ENCODE data around the gene CERS2. TPM values are rescaled to one million over a fixed set of nuclear protein-coding genes. Genes with fewer than 3 reads are reported as not detected.

CERS2 gene
- total RNA-seq, 2 experiments from 2014 or later = 153 TPM

DNA sequence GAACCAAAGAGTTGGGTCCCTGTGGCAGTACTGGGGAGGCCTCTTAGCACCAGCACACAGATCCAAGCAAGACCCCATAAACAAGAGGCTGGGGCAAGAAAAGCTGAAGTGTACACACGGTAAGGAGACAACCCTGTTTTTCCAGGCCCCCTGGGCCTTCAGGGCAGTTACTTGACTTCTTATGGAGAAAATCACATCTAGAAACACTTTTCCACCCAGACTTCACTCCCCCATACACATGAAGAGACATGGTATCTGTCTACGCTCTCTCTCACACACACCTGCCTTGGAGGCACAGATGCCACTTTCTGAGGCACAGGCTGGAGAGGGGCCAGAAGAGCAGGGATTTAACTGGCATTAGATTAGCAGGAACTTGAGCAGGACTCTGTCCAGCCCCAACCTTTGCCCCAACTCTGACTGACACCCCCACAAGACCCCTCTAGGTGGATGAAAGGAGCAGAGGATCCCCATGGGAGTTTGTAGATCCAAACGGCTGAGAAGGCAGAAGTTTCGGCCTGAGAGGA lies 2.2 kb downstream of the CERS2 start:
- Mint-ChIP-seq H3K36me3 (peaks cover 11% of the 10 kb centered on the region), H3K9me3 (no peaks in the 10 kb centered on the region), H3K27me3 (peaks cover 2% of the 10 kb centered on the region), H3K4me1 (peaks cover 53% of the 10 kb centered on the region), H3K27ac (peak overlapping the region; percentile 82), H3K4me3 (peak overlapping the region; percentile 90)
- DNase-seq (no peak), ATAC-seq (ENCODE audit: low read depth) (no peak)
- POLR2A ChIA-PET = no interaction called here

DNA sequence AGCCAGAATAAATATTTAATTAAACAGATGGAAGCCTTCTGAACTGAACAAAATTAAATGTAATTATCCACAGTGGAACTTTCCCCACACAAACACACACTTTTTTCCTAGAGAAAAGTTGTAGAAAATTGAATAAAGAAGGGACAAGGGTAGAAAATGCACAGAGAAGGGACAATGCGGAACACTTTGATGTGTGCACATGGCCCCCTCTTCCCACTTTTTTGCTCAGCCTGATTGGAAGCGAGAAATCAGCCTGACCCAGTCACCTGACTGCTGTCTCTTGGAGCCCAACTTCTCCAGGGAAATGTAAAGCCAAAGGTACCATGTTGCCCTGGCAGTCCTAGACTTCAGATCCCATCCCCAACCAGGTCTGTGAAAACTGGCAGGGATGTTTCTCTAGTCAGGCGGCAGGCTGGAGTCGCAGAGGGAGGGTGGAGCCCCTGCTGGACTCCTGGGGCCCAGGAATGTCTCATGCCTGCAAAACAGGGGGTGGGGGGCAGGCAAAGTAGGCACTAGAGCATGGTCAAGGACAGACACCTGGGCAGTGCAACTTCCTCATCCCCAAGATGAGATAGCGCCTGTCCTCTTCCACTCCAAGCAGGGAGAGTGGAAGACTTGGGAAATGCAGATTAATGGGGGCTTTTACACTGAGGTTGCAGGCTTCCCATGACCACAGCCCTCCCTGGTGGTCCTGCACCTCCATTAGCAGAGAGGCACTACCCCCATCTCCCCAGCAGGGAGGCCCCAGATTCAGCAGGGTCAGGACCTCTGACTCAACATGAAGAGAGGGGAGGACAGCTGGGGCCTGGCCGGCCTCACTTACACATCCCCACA lies 2.8 kb downstream of the CERS2 start:
- peak overlapping the region; percentile 90 for H3K4me3 Mint-ChIP-seq
- POLR2A ChIA-PET = no interaction called here

DNA sequence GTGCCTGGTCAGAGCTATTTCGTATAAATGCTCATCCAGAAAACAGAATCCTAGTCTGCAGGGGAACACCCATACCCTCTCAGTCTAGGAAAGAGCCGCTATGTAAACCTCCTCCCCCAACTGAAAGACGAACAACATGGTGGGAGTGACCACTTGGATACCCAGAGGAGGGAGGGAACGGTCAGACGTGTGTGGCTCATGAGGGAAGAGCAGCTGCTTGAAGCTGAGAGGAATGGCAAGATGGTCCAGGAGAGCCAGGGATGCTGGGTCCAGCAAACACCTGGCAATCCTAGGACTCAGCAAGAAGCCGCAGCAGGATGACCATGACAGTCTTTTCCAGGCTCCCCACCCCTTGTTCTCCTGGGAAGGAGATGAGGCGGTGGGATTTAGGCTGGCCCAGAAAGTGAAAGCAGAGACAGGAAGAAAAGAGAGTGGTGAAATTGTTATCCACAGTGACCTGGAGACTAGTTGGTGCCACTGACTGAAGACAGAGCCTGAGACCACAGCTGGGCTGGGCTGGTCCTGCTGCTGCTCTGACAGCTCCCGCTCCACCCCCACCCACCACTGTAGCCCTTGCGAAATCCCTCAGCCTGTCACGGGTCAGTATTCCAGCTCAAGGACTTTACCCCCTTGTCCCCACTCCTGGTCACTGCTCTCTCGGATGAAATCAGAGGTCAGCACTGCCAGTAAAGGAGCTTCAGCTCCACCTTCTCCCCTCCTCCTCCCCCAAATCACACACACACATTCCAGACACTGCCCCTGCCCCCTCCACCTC lies 3.6 kb downstream of the CERS2 start:
- Mint-ChIP-seq H3K4me1 (peaks cover 42% of the 10 kb centered on the region), H3K4me3 (peak overlapping the region; percentile 9), H3K9me3 (no peaks in the 10 kb centered on the region), H3K27ac (peak overlapping the region; percentile 76), H3K36me3 (peaks cover 19% of the 10 kb centered on the region), H3K27me3 (peaks cover 2% of the 10 kb centered on the region)
- DNase-seq (no peak), ATAC-seq (ENCODE audit: low read depth) (no peak)
- POLR2A ChIA-PET = interaction anchor here (0.5 kb wide), 1 partner anchor 46 kb away, joined by 3 read pairs; no protein-coding TSS in a partner anchor

More for the DNA sequence above, 2.8 kb downstream of the CERS2 start:
- no peak for DNase-seq
- Mint-ChIP-seq H3K4me1 (peaks cover 46% of the 10 kb centered on the region), H3K27ac (peak overlapping the region; percentile 76), H3K36me3 (peaks cover 11% of the 10 kb centered on the region), H3K9me3 (no peaks in the 10 kb centered on the region), H3K27me3 (peaks cover 2% of the 10 kb centered on the region)
- no peak for ATAC-seq (ENCODE audit: low read depth)

DNA sequence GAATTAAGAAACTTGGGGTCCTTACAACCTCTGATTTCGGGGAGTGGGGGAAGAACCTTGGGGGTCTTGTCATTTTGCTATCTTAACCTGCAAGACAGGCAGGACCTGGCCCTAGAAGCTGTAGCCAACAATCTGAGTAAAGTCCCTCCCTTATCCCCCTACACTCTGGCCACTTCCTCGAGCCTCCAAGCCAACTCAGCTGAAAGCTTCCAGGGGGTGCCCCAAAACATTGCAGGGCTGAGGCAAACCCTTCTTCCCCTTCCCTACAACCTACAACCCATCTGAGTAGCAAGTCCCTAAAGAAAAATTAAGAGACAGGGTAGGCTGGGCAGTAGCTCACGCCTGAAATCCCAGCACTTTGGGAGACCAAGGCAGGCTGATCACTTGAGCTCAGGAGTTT lies 5.0 kb downstream of the CERS2 start:
- Mint-ChIP-seq H3K4me3 (no peak overlapping the region), H3K27ac (no peak overlapping the region), H3K9me3 (no peaks in the 10 kb centered on the region), H3K4me1 (peaks cover 39% of the 10 kb centered on the region), H3K27me3 (no peaks in the 10 kb centered on the region), H3K36me3 (peaks cover 23% of the 10 kb centered on the region)
- POLR2A ChIA-PET = interaction anchor here (0.5 to 1.7 kb wide), 3 partner anchors 12 to 25 kb away, joined by 3 to 6 read pairs (median 5); no protein-coding TSS in a partner anchor
- DNase-seq (no peak), ATAC-seq (ENCODE audit: low read depth) (no peak)

DNA sequence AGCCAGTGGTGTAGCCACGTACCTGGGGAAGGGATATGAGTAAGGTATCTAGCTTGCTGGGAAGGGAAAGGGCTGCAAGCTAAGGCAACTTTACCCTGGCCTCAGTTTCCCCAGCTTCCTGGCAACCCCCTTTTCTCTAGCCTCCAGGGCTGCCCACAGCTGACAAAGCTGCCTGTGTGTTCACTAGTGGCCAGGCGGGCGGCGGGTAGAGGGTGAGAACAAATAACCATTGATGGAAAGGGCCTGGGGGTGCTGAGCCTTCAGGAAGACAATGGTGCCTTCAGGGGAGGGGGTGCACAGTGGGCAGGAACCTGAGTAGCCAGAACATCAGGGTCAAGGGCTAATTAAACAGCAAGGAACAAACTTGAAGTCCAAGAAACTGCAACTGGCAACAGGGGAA lies 6.1 kb downstream of the CERS2 start:
- H3K27ac Mint-ChIP-seq = peak overlapping the region; percentile 56
- DNase-seq (no peak), ATAC-seq (ENCODE audit: low read depth) (no peak)
- POLR2A ChIA-PET = interaction anchor here (1.7 to 1.8 kb wide), 2 partner anchors 10 to 26 kb away, joined by 4 to 6 read pairs; no protein-coding TSS in a partner anchor
- no peaks in the 10 kb centered on the region for H3K9me3 Mint-ChIP-seq
- no peaks in the 10 kb centered on the region for H3K27me3 Mint-ChIP-seq
- H3K4me3 Mint-ChIP-seq = no peak overlapping the region
- H3K4me1 Mint-ChIP-seq = peaks cover 42% of the 10 kb centered on the region
- H3K36me3 Mint-ChIP-seq = peaks cover 29% of the 10 kb centered on the region

DNA sequence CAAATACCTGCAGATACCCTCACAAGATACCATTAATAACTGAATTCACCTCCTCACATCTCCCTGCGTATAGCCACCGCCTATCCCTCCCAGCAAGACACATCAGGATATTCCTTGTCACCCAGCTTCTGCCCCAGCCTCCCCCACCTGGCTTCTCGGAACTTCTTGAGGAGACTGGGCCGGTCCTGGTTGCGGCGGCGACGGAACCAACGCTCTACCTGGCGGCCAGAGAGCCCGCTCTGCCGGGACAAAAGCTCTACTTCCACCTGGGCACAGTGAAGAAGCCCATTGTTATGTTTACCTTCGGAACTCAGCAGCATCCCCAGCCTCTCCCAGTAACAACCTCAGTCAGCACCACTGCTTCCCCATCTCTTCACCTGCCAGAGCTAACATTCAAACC lies 6.7 kb downstream of the CERS2 start:
- H3K4me3 Mint-ChIP-seq = no peak overlapping the region
- ATAC-seq (ENCODE audit: low read depth) (no peak), DNase-seq (no peak)
- peaks cover 34% of the 10 kb centered on the region for H3K36me3 Mint-ChIP-seq
- POLR2A ChIA-PET = interaction anchor here (1.8 kb wide), 1 partner anchor 10 kb away, joined by 4 read pairs; no protein-coding TSS in a partner anchor
- no peak overlapping the region for H3K27ac Mint-ChIP-seq
- peaks cover 40% of the 10 kb centered on the region for H3K4me1 Mint-ChIP-seq
- H3K27me3 Mint-ChIP-seq = no peaks in the 10 kb centered on the region
- no peaks in the 10 kb centered on the region for H3K9me3 Mint-ChIP-seq

DNA sequence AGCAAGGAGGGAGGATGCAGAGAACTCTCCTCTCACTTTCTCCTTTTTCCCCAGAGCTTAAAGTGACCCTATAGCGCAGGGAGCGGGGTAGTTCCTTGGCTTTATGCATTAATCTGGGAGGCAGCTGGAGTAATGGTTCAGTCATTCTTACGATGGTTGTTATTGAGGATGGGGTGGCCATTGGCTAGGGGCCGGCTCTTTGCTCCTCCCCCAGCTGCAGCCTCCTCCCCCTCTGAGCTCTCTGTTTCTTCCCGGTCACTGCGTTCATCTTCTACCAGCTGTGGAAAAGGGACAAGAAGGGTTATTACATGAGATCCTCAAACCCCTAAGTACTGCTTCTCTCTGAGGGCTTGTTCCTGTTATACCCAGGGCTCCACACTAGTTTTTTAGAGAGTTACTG lies 8.6 kb downstream of the CERS2 start:
- ATAC-seq (ENCODE audit: low read depth) = no peak
- peaks cover 44% of the 10 kb centered on the region for H3K36me3 Mint-ChIP-seq
- H3K27ac Mint-ChIP-seq = no peak overlapping the region
- H3K4me1 Mint-ChIP-seq = peaks cover 21% of the 10 kb centered on the region
- no peak for DNase-seq
- POLR2A ChIA-PET = no interaction called here
- no peaks in the 10 kb centered on the region for H3K27me3 Mint-ChIP-seq
- H3K4me3 Mint-ChIP-seq = no peak overlapping the region
- no peaks in the 10 kb centered on the region for H3K9me3 Mint-ChIP-seq

DNA sequence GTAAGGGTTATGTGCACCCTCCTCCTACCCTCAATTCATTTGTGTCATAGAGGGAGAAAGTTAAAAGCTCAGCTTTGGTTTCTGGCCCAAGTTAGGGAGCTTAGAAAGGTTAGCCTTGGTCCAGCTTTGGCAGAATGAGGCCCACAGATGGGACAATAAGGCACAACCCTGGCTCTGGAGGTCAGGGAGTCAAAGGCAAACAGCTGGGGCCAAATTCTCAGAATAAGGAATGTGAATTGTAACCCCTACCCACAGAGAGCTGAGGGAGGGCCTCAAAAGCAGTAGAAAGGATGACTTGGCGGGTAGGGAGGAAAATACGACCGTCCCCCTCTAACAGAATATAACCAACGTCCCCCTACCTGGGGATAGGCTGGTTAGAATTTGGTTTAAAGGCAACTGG lies 9.0 kb downstream of the CERS2 start:
- Mint-ChIP-seq H3K36me3 (peaks cover 46% of the 10 kb centered on the region), H3K4me1 (peaks cover 17% of the 10 kb centered on the region), H3K9me3 (no peaks in the 10 kb centered on the region), H3K4me3 (no peak overlapping the region), H3K27ac (no peak overlapping the region), H3K27me3 (no peaks in the 10 kb centered on the region)
- POLR2A ChIA-PET = no interaction called here
- DNase-seq (no peak), ATAC-seq (ENCODE audit: low read depth) (no peak)

DNA sequence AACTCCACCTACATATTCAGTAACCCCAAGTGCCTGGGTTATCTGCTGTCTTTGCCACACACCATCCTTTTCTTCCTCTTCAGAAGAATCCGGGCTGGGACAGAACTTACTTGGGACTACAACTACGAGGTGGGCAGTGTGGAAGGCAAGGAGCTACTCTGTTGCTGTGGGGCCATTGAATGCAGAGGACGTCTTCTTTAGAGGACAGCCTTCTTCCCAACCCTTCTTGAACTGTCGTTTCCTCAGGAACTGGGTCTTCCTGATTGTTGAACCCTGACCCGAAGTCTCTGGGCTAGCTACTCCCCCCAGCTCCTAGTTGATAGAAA lies 10.5 kb downstream of the CERS2 start:
- no peak overlapping the region for H3K27ac Mint-ChIP-seq
- H3K36me3 Mint-ChIP-seq = peaks cover 60% of the 10 kb centered on the region

DNA sequence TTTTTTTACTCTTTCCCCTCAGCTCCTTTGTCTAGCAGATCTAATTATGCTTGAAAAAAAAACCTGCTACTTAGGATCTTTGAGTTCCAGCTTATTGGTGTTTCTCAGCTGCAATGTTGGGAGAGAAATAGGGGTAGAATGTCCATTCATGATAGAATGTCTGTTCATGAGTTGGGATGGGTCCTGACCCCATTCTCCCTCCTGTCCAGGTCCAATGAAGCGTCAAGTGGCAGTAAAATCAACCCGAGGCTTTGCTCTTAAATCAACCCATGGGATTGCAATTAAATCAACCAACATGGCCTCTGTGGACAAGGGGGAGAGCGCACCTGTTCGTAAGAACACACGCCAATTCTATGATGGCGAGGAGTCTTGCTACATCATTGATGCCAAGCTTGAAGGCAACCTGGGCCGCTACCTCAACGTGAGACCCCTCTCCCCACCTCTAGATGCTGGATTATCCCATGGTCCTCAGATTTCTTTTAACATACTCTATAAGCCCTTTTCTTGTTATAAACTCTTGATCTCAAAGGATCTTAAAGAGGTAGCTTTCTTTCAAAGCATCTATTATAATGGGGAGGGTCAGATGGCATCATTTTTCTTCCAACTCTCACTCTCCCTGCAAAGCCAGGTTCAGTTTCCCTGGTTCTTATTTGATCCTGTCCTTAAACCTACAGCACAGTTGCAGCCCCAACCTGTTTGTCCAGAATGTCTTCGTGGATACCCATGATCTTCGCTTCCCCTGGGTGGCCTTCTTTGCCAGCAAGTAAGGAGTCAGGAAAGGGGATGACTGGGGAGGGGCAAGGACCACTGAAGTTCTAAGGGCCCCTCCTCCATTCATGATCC lies 11.1 kb downstream of the CERS2 start:
- no peak overlapping the region for H3K27ac Mint-ChIP-seq

More for the DNA sequence above, 10.5 kb downstream of the CERS2 start:
- no peak overlapping the region for H3K4me3 Mint-ChIP-seq
- DNase-seq = no peak
- ATAC-seq (ENCODE audit: low read depth) = no peak
- POLR2A ChIA-PET = interaction anchor here (0.6 kb wide), 1 partner anchor 103 kb away, joined by 4 read pairs; no protein-coding TSS in a partner anchor
- H3K9me3 Mint-ChIP-seq = no peaks in the 10 kb centered on the region
- peaks cover 9% of the 10 kb centered on the region for H3K4me1 Mint-ChIP-seq
- no peaks in the 10 kb centered on the region for H3K27me3 Mint-ChIP-seq

DNA sequence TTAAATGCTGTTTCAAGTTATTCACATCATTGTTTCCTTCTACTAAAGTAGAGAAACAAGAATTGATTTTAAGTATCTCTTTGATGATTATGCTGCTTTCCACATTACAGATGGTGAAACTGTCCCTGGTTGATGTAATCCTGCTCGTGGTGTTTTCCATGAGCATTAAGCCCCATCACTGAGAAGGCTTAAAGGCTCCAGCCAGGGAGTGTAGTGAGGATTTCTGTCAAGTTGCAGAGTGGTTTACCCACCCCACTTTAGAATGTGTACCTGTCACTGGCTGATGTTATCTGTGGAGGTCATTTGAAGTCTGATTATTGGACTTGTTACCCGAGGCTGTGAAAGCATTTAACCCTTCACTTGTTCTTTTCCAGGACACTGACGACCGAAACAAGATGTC lies 12.9 kb downstream of the CERS2 start:
- ATAC-seq (ENCODE audit: low read depth) = no peak
- peak overlapping the region; percentile 35 for H3K27ac Mint-ChIP-seq

More for the DNA sequence above, 11.1 kb downstream of the CERS2 start:
- no peak for ATAC-seq (ENCODE audit: low read depth)
- H3K36me3 Mint-ChIP-seq = peaks cover 58% of the 10 kb centered on the region
- POLR2A ChIA-PET = interaction anchor here (0.6 kb wide), 1 partner anchor 104 kb away, joined by 4 read pairs; no protein-coding TSS in a partner anchor
- H3K4me1 Mint-ChIP-seq = peaks cover 4% of the 10 kb centered on the region
- no peak overlapping the region for H3K4me3 Mint-ChIP-seq
- H3K9me3 Mint-ChIP-seq = no peaks in the 10 kb centered on the region
- H3K27me3 Mint-ChIP-seq = no peaks in the 10 kb centered on the region
- DNase-seq = no peak

DNA sequence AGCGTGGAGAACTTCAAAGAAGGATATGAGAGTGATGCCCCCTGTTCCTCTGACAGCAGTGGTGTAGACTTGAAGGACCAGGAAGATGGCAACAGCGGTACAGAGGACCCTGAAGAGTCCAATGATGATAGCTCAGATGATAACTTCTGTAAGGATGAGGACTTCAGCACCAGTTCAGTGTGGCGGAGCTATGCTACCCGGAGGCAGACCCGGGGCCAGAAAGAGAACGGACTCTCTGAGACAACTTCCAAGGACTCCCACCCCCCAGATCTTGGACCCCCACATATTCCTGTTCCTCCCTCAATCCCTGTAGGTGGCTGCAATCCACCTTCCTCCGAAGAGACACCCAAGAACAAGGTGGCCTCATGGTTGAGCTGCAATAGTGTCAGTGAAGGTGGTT lies 14.0 kb downstream of the CERS2 start:
- ATAC-seq (ENCODE audit: low read depth) (no peak), DNase-seq (no peak)
- Mint-ChIP-seq H3K9me3 (no peaks in the 10 kb centered on the region), H3K27ac (no peak overlapping the region), H3K4me3 (no peak overlapping the region), H3K36me3 (peaks cover 47% of the 10 kb centered on the region), H3K4me1 (peaks cover 4% of the 10 kb centered on the region), H3K27me3 (no peaks in the 10 kb centered on the region)
- POLR2A ChIA-PET = no interaction called here

More for the DNA sequence above, 12.9 kb downstream of the CERS2 start:
- Mint-ChIP-seq H3K36me3 (peaks cover 54% of the 10 kb centered on the region), H3K9me3 (no peaks in the 10 kb centered on the region), H3K4me1 (peaks cover 4% of the 10 kb centered on the region), H3K27me3 (no peaks in the 10 kb centered on the region), H3K4me3 (no peak overlapping the region)
- POLR2A ChIA-PET = no interaction called here
- DNase-seq = no peak

DNA sequence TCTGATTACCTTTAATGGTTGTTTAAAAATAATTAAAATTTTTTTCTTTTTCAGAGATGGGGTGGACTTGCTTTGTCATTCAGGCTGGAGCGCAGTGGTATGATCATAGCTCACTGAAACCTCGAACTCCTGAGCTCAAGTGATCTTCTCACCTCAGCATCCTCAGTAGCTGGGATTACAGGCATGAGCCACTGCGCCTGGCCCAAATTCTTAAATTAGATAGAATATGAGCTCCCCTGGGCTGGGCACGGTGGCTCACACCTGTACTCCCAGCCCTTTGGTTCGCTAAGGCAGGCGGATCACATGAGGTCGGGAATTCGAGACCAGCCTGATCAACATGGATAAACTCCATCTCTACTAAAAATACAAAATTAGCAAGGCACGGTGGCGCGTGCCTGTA lies 17.0 kb downstream of the CERS2 start:
- Mint-ChIP-seq H3K27me3 (no peaks in the 10 kb centered on the region), H3K9me3 (no peaks in the 10 kb centered on the region), H3K4me1 (no peaks in the 10 kb centered on the region), H3K4me3 (no peak overlapping the region), H3K27ac (no peak overlapping the region), H3K36me3 (peaks cover 36% of the 10 kb centered on the region)
- no peak for DNase-seq
- ATAC-seq (ENCODE audit: low read depth) = no peak
- POLR2A ChIA-PET = interaction anchor here (0.6 to 0.7 kb wide), 4 partner anchors 9 to 203 kb away, joined by 3 to 5 read pairs (median 3); no protein-coding TSS in a partner anchor
